Colonic mucosa (tissue), 4 donors: ENCODE data around the gene NCAPG2. TPM values are rescaled to one million over a fixed set of nuclear protein-coding genes. Genes with fewer than 3 reads are reported as not detected.
A peak's percentile ranks its signal among the peaks of the same experiment; 100 is the strongest.

Experiments used
- DNase-seq: peaks from one replicate; pipeline ENCODE4 v3.0.0-alpha.2; 2020
- H3K27ac ChIP-seq: fragments of 200-600 bp; one replicate; pipeline ENCODE4 v1.8.0; 2021
- H3K27me3 ChIP-seq: fragments of 200-600 bp; one replicate; pipeline ENCODE4 v1.8.0; 2021
- H3K36me3 ChIP-seq: fragments of 200-600 bp; one replicate; pipeline ENCODE4 v1.8.0; 2021
- H3K4me1 ChIP-seq: fragments of 200-600 bp; one replicate; pipeline ENCODE4 v1.8.0; 2021; ENCODE audit warnings: mild to moderate bottlenecking
- H3K4me3 ChIP-seq: fragments of 200-600 bp; one replicate; pipeline ENCODE4 v1.8.0; 2021
- H3K9ac ChIP-seq, 2 donors: one replicate each; pipeline ENCODE4 v1.7.0; 2013; ENCODE audit warnings: control low read depth in 2 of 2, low read depth in 2 of 2, low read length in 2 of 2
- H3K9me3 ChIP-seq: fragments of 200-600 bp; one replicate; pipeline ENCODE4 v1.8.0; 2021
- CTCF ChIP-seq: fragments of 200-600 bp; IDR thresholded peaks from one replicate; pipeline ENCODE4 v1.8.0; 2022; ENCODE audit warnings: antibody characterized with exemption, mild to moderate bottlenecking
- intact Hi-C: fragments of 100-400 bp; cut with DNase I; formaldehyde crosslinking; loops from one replicate; pipeline ENCODE4 v1.14.1; 2022
- total RNA-seq, 2 donors: library from RNA; stranded (reverse); fragmentation: NEBNext Ultra II Directional in 1 of 2; extraction: Animal tissue kit (Norgen Biotek cat#: 25700) in 1 of 2; gene quantifications; one replicate each; pipeline ENCODE4 v1.2.1, GENCODE V29; 2021
- donor health status: healthy.
- donor health status: DM: no; HTN: no; CAD: no.
- donor health status: DM: no; HTN: no; CAD: no.

Gene NCAPG2
- total RNA-seq, 2 donors from 2014 or later, result 15.0 to 48.4 TPM

- Histone ChIP-seq H3K36me3 (no peaks in the 10 kb centered on the region), H3K4me1 (no peaks in the 10 kb centered on the region), H3K27me3 (no peaks in the 10 kb centered on the region), H3K4me3 (no peak overlapping the region), H3K27ac (no peak overlapping the region), H3K9ac (no peak overlapping the region), H3K9me3 (no peaks in the 10 kb centered on the region)
- no peak for TF ChIP-seq CTCF
- no peak for DNase-seq
- intact Hi-C loops, result no loop called here
Measured at GRCh38 chr7:158744070-158744469, 39.5 kb upstream of the NCAPG2 start.

GRCh38 chr7:158743219-158743618 is 38.6 kb upstream of the NCAPG2 start:
- no peaks in the 10 kb centered on the region for H3K4me1 ChIP-seq
- H3K4me3 ChIP-seq, result no peak overlapping the region
- H3K27ac ChIP-seq, result no peak overlapping the region
- intact Hi-C loops, result no loop called here
- DNase-seq, result no peak
- no peaks in the 10 kb centered on the region for H3K27me3 ChIP-seq
- H3K9me3 ChIP-seq, result no peaks in the 10 kb centered on the region
- H3K9ac ChIP-seq, result no peak overlapping the region
- no peak for TF ChIP-seq CTCF
- H3K36me3 ChIP-seq, result no peaks in the 10 kb centered on the region

GRCh38 chr7:158742065-158742821 is 37.6 kb upstream of the NCAPG2 start:
- H3K27ac ChIP-seq, result no peak overlapping the region
- no peaks in the 10 kb centered on the region for H3K4me1 ChIP-seq
- no peaks in the 10 kb centered on the region for H3K9me3 ChIP-seq
- H3K36me3 ChIP-seq, result no peaks in the 10 kb centered on the region
- TF ChIP-seq CTCF, result no peak
- H3K4me3 ChIP-seq, result no peak overlapping the region
- intact Hi-C loops, result no loop called here
- no peak overlapping the region for H3K9ac ChIP-seq
- DNase-seq, result peak; percentile 12
- no peaks in the 10 kb centered on the region for H3K27me3 ChIP-seq

GRCh38 chr7:158741294-158741666 is 36.7 kb upstream of the NCAPG2 start:
- no peaks in the 10 kb centered on the region for H3K9me3 ChIP-seq
- TF ChIP-seq CTCF, result no peak
- no peaks in the 10 kb centered on the region for H3K27me3 ChIP-seq
- no peak overlapping the region for H3K27ac ChIP-seq
- intact Hi-C loops, result no loop called here
- H3K4me1 ChIP-seq, result no peaks in the 10 kb centered on the region
- H3K9ac ChIP-seq, result no peak overlapping the region
- no peak overlapping the region for H3K4me3 ChIP-seq
- peaks cover 6% of the 10 kb centered on the region for H3K36me3 ChIP-seq
- no peak for DNase-seq

- no peak overlapping the region for H3K9ac ChIP-seq
- DNase-seq, result no peak
- H3K4me1 ChIP-seq, result no peaks in the 10 kb centered on the region
- H3K9me3 ChIP-seq, result no peaks in the 10 kb centered on the region
- no peak overlapping the region for H3K4me3 ChIP-seq
- no peak for TF ChIP-seq CTCF
- H3K27ac ChIP-seq, result no peak overlapping the region
- H3K27me3 ChIP-seq, result no peaks in the 10 kb centered on the region
- intact Hi-C loops, result no loop called here
- peaks cover 6% of the 10 kb centered on the region for H3K36me3 ChIP-seq
Measured at GRCh38 chr7:158740657-158741293, 36.2 kb upstream of the NCAPG2 start.
